NCI-H748 treated with DMSO at 0.1 percent for 48 hours (cell line): ENCODE data around the gene SPOCK2.
A peak's percentile ranks its signal among the peaks of the same experiment; 100 is the strongest.
"Not testable (repeated sequence)": the region's sequence is repeated elsewhere in the genome, so short reads cannot be mapped to it uniquely, and the experiment has no call there.

Experiments used
- DNase-seq: peaks from one replicate; lab custom pipeline; 2025; lab: John Stamatoyannopoulos, UW

Gene SPOCK2

GRCh38 chr10:72108004-72108370 is 19.6 kb upstream of the SPOCK2 start:
- not testable (repeated sequence) for DNase-seq

GRCh38 chr10:72107325-72108003 is 19.1 kb upstream of the SPOCK2 start:
- no peak for DNase-seq

- no peak for DNase-seq
These were observed 18.5 kb upstream of the SPOCK2 start for GRCh38 chr10:72106896-72107295.

- no peak for DNase-seq
These were observed 18.0 kb upstream of the SPOCK2 start for GRCh38 chr10:72106154-72106849.

GRCh38 chr10:72105710-72106109 is 17.4 kb upstream of the SPOCK2 start:
- DNase-seq: no peak

- no peak for DNase-seq
These were observed 16.7 kb upstream of the SPOCK2 start for GRCh38 chr10:72105098-72105475.

- DNase-seq: no peak
These were observed 16.2 kb upstream of the SPOCK2 start for GRCh38 chr10:72104472-72105097.

- no peak for DNase-seq
These were observed 11.2 kb upstream of the SPOCK2 start for GRCh38 chr10:72099600-72099921.

- no peak for DNase-seq
These were observed 10.7 kb upstream of the SPOCK2 start for GRCh38 chr10:72098836-72099599.

- DNase-seq: no peak
These were observed 10.0 kb upstream of the SPOCK2 start for GRCh38 chr10:72098301-72098835.

GRCh38 chr10:72097448-72098300 is 9.3 kb upstream of the SPOCK2 start:
- DNase-seq: no peak

- DNase-seq: no peak
These were observed 8.0 kb upstream of the SPOCK2 start for GRCh38 chr10:72096115-72097000.

- no peak for DNase-seq
These were observed 6.8 kb upstream of the SPOCK2 start for GRCh38 chr10:72095195-72095594.

- no peak for DNase-seq
These were observed 6.2 kb upstream of the SPOCK2 start for GRCh38 chr10:72094574-72094973.

GRCh38 chr10:72093450-72093849 is 5.1 kb upstream of the SPOCK2 start:
- DNase-seq: no peak

GRCh38 chr10:72092987-72093386 is 4.6 kb upstream of the SPOCK2 start:
- DNase-seq: no peak

- DNase-seq: no peak
These were observed 4.0 kb upstream of the SPOCK2 start for GRCh38 chr10:72092171-72092924.

- no peak for DNase-seq
These were observed 2.0 kb upstream of the SPOCK2 start for GRCh38 chr10:72090326-72090725.

GRCh38 chr10:72089618-72090017 is 1.3 kb upstream of the SPOCK2 start:
- peak; percentile 14 for DNase-seq
